ENCODE data around the gene CBLB. TPM values are rescaled to one million over a fixed set of nuclear protein-coding genes. Genes with fewer than 3 reads are reported as not detected.

Gene CBLB
- total RNA-seq, 1 donor from 2014 or later, result 27.7 TPM

GRCh38 chr3:105869861-105870755 is 1.3 kb upstream of the CBLB start:
- no peak for DNase-seq

- DNase-seq, result no peak
These were observed 670 bp upstream of the CBLB start for GRCh38 chr3:105869531-105869833.

- peak; percentile 62 for DNase-seq
These were observed 426 bp downstream of the CBLB start for GRCh38 chr3:105868431-105868741.

GRCh38 chr3:105867712-105868430 is 941 bp downstream of the CBLB start:
- DNase-seq, result peak; percentile 43

GRCh38 chr3:105866656-105867653 is 1.9 kb downstream of the CBLB start:
- DNase-seq, result peak; percentile 56

- DNase-seq, result no peak
These were observed 2.9 kb downstream of the CBLB start for GRCh38 chr3:105865867-105866350.

DNA sequence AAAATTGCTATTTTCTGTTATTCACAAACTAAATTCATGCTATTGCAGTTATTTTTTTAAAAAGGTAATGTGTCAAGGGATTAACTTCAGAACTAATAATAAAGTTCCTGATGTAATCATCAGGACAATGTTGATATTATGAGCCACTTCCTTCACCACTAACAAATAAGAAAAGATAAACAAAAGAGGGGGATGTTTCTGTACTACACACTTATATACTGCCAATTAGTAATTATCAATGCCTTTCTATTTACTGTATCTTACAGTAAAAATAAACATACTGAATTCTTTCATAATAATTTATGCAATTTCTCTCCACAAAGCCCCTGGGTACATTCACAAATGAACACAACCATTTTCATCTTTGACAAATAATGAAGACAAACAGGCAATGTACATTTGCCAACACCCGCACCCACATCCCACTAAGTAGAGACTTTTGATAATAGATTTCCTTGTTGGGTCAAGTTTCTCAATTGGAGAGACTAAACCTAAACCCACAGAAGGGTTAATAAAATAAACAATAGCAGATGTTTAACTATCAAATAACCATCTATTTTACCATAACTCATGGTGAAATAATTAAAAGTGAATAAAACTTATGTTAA is 3.7 kb downstream of the CBLB start:
- DNase-seq, result peak; percentile 27

GRCh38 chr3:105864212-105864611 is 4.6 kb downstream of the CBLB start:
- no peak for DNase-seq

- no peak for DNase-seq
These were observed 5.2 kb downstream of the CBLB start for GRCh38 chr3:105863608-105864007.

GRCh38 chr3:105862217-105862616 is 6.6 kb downstream of the CBLB start:
- no peak for DNase-seq

- DNase-seq, result peak; percentile 46
These were observed 8.2 kb downstream of the CBLB start for GRCh38 chr3:105860641-105861040.

DNA sequence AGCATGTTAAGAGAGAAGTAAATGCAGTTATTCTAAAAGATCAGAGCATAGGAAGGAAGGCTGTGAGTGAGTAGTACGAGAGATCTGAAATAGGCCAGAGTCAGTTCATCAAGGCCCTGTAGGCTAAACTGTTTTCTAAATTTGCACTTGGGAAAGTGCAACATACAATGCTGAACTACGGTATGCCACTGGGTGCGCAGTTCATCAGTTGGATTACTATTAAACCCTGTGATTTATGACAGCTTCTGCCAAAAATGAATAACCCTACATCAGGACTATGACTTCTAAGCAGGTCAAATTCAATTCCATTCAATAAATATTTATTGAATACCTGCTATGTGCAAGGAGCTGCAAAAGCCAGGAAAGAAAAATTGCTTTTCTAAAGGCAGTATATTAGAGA is 10.8 kb downstream of the CBLB start:
- no peak for DNase-seq

DNA sequence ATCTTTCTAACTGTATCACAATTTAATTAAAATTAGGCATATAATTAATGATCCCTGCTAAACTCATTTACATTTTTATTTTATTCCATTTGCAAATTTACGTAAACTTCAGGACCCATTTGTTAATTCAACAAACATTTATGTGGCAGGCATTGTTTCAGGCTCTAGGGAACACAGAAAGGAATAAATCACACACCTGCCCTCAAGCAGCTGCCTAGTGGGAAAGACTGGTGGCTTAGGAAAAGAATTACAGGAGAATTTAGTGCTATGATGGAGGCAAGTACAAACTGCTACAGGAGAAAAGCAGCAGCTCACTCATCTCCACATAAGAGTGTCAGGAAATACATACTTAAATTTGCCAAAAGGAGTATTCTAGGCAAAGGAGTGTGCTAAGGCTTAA is 11.2 kb downstream of the CBLB start:
- DNase-seq, result no peak

GRCh38 chr3:105856605-105857004 is 12.2 kb downstream of the CBLB start:
- DNase-seq, result no peak

GRCh38 chr3:105853801-105854432 is 14.9 kb downstream of the CBLB start:
- no peak for DNase-seq

GRCh38 chr3:105851582-105851981 is 17.2 kb downstream of the CBLB start:
- DNase-seq, result no peak

DNA sequence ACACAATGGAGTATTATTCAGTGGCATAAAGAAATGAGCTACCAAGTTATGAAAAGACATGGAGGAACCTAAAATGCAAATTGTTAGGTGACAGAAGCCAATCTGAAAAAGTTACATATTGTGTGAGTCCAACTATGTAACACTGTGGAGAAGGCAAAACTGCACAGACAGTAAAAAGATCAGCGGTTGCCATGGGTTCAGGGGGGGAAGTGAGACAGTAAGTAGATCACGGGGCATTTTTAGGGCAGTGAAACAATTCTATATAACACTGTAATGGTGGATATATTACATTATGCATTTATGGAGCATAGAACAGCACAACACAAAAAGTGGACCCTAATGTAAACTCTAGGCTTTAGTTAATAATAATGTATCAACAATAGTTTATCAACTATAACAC is 17.6 kb downstream of the CBLB start:
- no peak for DNase-seq

DNA sequence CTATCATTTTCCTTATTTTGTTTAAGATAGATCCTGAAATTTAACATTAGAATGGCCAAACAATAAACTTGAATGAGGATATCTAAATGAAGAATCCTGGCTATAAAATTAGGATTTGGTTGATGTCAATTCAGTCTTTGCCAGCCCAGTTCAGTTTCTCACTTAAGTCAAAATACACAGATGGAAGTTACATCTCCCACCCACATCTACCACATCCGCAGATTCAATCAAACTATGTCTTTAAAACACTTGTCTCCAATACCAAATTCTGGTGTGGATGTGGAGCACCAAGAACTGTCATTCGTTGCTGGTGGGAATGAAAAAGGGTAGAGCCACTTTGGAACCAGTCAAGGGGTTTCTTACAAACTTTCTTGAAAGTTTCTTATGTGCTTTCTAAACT is 18.2 kb downstream of the CBLB start:
- DNase-seq, result no peak

DNA sequence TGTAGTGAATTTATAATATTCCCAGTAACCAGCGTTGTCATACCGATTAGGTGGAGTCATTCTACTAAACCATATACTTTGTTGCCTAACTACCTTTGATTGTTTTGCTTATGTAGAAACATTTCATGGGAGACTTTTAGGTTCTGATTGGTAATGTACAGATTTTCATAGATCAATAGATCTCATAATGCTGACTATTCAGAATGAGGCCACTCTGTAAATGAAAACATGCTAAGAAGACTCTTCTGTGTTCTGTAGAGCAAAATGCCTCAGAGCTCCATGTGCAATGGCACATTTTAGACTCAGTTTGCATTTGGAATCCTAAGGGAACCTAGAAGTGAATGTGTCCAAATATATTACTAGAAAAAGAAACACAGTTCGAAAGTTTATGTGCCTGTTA is 20.0 kb downstream of the CBLB start:
- DNase-seq, result no peak

GRCh38 chr3:105847865-105848264 is 20.9 kb downstream of the CBLB start:
- DNase-seq, result no peak

DNA sequence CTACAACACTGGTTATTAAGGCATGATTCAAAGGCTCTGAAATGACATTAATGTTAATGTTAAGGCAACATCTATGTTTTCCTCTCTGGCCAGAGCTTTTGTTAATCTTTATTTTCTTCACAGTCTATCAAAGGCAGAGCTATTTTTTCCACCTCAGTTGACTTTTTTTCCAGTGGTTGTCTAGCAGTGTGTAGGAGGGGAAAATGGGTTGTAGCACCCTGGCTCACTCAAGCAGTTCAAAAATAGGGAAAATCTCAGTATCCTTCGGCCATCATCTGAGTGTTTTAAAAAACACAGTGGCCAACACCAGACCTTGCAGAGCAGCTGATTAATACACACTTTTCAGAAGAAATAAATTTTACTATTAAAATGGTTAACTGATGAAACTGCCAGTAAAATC is 21.4 kb downstream of the CBLB start:
- DNase-seq, result no peak

- no peak for DNase-seq
These were observed 22.0 kb downstream of the CBLB start for GRCh38 chr3:105846809-105847208.
